Right atrium auricular region (tissue), 2 donors: Measurements from ENCODE around the gene RB1. TPM values are rescaled to one million over a fixed set of nuclear protein-coding genes. Genes with fewer than 3 reads are reported as not detected.

Source experiments
- DNase-seq: peaks from one replicate; pipeline ENCODE4 v3.0.0-alpha.2; 2019; ENCODE audit warnings: low spot score
- H3K27ac ChIP-seq, 2 donors: fragments of 200-600 bp; sonication (generic); 1 replicate in 1 of 2; 2 replicates in 1 of 2; pipeline ENCODE4 v1.5.1; 2016 to 2019
- H3K27me3 ChIP-seq, 2 donors: fragments of 200-600 bp; sonication (generic); one replicate each; pipeline versions ENCODE4 v1.5.1 to v1.6.0; 2017 to 2019
- H3K36me3 ChIP-seq: fragments of 200-600 bp; sonication (generic); one replicate; pipeline ENCODE4 v1.5.1; 2016
- H3K4me1 ChIP-seq, 2 donors: fragments of 200-600 bp; sonication (generic); one replicate each; pipeline versions ENCODE4 v1.5.1 to v1.6.0; 2017 to 2019
- H3K4me3 ChIP-seq, 2 donors: fragments of 200-600 bp; sonication (generic); 1 replicate in 1 of 2; 2 replicates in 1 of 2; pipeline ENCODE4 v1.5.1; 2017 to 2019; ENCODE audit warnings: mild to moderate bottlenecking in 1 of 2, moderate library complexity in 1 of 2
- H3K9me3 ChIP-seq, 2 donors: fragments of 200-600 bp; sonication (generic); one replicate each; pipeline ENCODE4 v1.5.1; 2019
- total RNA-seq, 2 donors: library from RNA; depleted of rRNA; stranded (reverse); fragments of >200 nt; gene quantifications; one replicate each; pipeline ENCODE4 v1.1.0, GENCODE V29; 2016
- TF ChIP-seq, protein P1 (sequence below), 2 donors: fragments of 200-600 bp; sonication (generic); IDR thresholded peaks; one replicate each; pipeline ENCODE4 v1.5.1; 2019; ENCODE audit warnings: antibody characterized with exemption in 2 of 2

Gene RB1
- total RNA-seq, 2 donors from 2014 or later = 24.3 to 27.1 TPM

DNA sequence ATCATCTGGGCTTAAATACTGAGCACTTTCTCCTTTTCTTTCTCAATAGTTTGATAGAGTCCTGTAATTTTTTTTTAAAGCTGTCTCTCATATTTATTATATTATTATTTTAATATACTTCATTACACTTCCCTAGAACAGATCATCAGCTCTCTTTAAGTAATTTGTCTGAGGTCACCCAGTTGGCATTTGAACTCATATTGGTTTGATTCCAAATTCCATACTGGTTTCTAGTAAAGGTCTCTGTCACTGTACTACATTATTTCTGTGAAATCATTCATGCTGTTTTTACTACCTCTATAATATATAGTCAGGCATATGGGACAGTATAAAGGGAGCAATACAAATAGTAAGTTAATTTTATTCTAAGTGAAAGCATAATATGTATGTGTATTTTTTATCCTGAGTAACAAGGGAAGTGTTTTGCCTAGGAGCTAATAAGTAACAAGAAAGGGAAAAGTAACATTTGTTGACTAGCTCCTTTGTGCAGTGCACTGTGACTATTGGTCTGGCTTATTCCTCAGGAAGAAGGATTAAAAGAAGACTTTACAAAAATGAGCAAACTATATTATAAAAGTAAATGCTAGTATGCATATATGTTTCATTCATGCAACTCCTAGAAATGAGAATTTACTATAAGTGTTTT lies 95.0 kb downstream of the RB1 start:
- H3K27ac ChIP-seq = peak overlapping the region in 1 of 2 donors; percentile 37

DNA sequence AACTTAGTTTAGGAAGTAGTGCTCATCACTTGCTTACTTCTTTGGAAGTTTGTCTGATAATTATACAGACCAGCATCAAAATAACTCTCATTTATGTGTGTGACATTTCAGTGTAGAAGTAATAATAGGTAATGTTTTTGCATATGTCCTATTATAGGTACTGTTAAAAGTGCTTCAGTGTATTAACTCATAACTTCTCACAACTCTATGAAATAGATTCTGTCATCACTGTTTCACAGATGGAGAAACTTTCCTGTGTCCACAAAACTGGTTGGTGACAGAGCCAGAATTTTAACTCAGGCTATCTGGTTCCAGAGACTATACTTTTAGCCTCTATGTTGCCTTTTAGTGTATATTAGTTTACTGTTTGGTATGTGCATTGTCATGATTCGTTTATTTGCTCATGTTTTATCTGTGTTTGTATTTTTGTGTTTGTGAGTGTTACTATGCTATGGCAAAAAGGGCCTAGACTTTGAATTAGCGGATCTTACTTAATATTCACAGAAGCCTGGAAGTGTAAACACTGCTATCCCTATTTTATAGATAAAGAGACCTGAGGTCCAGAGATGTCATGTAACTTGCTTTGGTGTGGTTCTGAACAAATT lies 96.6 kb downstream of the RB1 start:
- Histone ChIP-seq H3K36me3 (no peaks in the 10 kb centered on the region), H3K4me3 (no peak overlapping the region), H3K9me3 (no peaks in the 10 kb centered on the region), H3K27me3 (no peaks in the 10 kb centered on the region), H3K27ac (peak overlapping the region; percentile 37 to 49), H3K4me1 (peaks cover 0 to 45% of the 10 kb centered on the region in 2 donors)
- TF ChIP-seq, protein P1, sequence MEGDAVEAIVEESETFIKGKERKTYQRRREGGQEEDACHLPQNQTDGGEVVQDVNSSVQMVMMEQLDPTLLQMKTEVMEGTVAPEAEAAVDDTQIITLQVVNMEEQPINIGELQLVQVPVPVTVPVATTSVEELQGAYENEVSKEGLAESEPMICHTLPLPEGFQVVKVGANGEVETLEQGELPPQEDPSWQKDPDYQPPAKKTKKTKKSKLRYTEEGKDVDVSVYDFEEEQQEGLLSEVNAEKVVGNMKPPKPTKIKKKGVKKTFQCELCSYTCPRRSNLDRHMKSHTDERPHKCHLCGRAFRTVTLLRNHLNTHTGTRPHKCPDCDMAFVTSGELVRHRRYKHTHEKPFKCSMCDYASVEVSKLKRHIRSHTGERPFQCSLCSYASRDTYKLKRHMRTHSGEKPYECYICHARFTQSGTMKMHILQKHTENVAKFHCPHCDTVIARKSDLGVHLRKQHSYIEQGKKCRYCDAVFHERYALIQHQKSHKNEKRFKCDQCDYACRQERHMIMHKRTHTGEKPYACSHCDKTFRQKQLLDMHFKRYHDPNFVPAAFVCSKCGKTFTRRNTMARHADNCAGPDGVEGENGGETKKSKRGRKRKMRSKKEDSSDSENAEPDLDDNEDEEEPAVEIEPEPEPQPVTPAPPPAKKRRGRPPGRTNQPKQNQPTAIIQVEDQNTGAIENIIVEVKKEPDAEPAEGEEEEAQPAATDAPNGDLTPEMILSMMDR (IDR thresholded peaks at IDR 0.05) = no peak
- DNase-seq = no peak

More for the DNA sequence above, 95.0 kb downstream of the RB1 start:
- peaks cover 0 to 43% of the 10 kb centered on the region in 2 donors for H3K4me1 ChIP-seq
- H3K4me3 ChIP-seq = no peak overlapping the region
- DNase-seq = no peak
- TF ChIP-seq, protein P1 (IDR thresholded peaks at IDR 0.05) = no peak
- H3K9me3 ChIP-seq = no peaks in the 10 kb centered on the region
- H3K36me3 ChIP-seq = peaks cover 12% of the 10 kb centered on the region
- H3K27me3 ChIP-seq = no peaks in the 10 kb centered on the region

DNA sequence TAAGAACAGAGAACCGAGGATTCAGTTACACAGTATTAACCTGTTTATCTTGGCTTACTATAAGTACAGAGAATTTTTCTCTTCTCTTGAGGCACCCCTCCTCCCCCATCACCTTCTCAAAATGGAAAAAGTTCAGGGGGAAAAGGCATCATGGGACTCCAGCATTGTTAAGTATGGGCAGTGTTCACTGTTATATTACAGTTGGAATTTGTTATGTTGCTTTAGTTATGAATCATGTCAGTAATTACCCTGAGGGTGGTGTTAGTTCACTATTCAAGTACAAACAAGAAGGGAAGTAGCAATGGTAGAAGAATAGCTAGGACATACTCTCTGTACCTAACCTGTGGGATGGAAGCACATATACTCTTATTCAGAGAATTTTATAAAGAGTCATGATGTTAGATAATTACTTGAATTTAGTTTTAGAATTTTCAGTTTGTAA lies 97.3 kb downstream of the RB1 start:
- DNase-seq = no peak
- no peak overlapping the region for H3K4me3 ChIP-seq
- no peaks in the 10 kb centered on the region for H3K27me3 ChIP-seq
- TF ChIP-seq, protein P1 (IDR thresholded peaks at IDR 0.05) = peak in 1 of 2 donors; percentile 34
- H3K27ac ChIP-seq = peak overlapping the region; percentile 37 to 49
- peaks cover 0 to 45% of the 10 kb centered on the region in 2 donors for H3K4me1 ChIP-seq
- H3K36me3 ChIP-seq = no peaks in the 10 kb centered on the region
- no peaks in the 10 kb centered on the region for H3K9me3 ChIP-seq

DNA sequence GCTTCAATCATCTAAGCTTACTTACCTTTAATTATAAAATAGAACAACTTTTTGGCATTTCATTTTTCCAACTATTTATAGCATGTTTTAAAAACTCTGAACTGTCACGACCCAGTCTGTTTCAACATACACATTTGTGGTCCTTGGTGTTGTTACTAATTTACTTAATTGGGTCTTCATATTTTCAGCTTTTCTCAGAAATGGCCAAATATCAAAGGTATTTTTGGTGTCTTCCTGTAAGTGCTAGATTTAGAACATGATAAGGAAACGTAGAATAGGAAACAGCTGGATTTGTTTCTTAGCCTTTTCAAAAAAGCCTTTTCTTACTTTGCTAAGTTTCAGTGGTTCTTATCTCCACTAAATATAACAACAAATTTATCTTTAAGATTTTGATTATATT lies 97.9 kb downstream of the RB1 start:
- Histone ChIP-seq H3K4me3 (no peak overlapping the region), H3K27me3 (no peaks in the 10 kb centered on the region), H3K4me1 (peaks cover 0 to 45% of the 10 kb centered on the region in 2 donors), H3K9me3 (no peaks in the 10 kb centered on the region), H3K27ac (peak overlapping the region; percentile 37 to 49), H3K36me3 (no peaks in the 10 kb centered on the region)
- DNase-seq = no peak
- TF ChIP-seq, protein P1 (IDR thresholded peaks at IDR 0.05) = no peak

DNA sequence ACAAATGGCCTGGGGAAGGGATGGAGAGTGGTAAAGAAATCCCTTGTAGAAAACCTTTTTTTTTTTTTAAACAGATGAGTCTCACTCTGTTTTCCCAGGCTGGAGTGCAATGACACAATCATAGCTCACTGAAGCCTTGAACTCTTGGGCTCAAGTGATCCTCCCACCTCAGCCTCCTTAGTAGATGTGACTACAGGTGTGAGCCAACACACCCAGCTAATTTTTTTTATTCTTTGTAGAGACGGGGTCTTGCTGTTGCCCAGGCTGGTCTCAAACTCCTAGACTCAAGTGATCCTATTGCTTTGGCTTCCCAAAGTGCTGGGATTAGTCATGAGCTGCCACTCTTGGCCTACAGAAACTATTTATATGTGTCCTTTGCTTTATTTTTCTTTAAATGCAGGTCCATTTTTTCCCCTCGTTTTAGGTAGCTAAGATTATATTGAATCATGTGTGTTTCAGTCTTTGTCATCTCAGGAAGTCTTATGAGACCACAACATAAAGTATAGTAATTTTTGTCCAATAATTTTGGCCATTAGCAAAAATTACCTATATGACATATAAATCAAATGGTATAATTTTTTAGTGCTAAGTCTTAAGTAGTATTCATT lies 98.9 kb downstream of the RB1 start:
- DNase-seq = no peak
- Histone ChIP-seq H3K4me1 (peaks cover 0 to 45% of the 10 kb centered on the region in 2 donors), H3K4me3 (no peak overlapping the region), H3K36me3 (no peaks in the 10 kb centered on the region), H3K27me3 (no peaks in the 10 kb centered on the region), H3K27ac (peak overlapping the region; percentile 37 to 49), H3K9me3 (no peaks in the 10 kb centered on the region)
- TF ChIP-seq, protein P1 (IDR thresholded peaks at IDR 0.05) = no peak
